Measurements from ENCODE around the gene SYDE1. TPM values are rescaled to one million over a fixed set of nuclear protein-coding genes. Genes with fewer than 3 reads are reported as not detected.

Gene SYDE1
- polyA plus RNA-seq, 1 donor from 2014 or later, result not detected

GRCh38 chr19:15126131-15126910, 19.1 kb downstream of the SYDE1 start:
- peak overlapping the region; percentile 53 for H3K27ac ChIP-seq (ENCODE audit: low read length)
- peak overlapping the region; percentile 98 for H3K4me3 ChIP-seq (ENCODE audit: low read length)
- H3K4me2 ChIP-seq (ENCODE audit: low read length), result peak overlapping the region; percentile 64
- peak overlapping the region; percentile 17 for H3K9ac ChIP-seq (ENCODE audit: low read length)
- no peaks in the 10 kb centered on the region for H3K9me3 ChIP-seq (ENCODE audit: low read length)
- peaks cover 4% of the 10 kb centered on the region for H3K79me2 ChIP-seq (replicated peaks; ENCODE audit: insufficient read depth, low read length)
- H3K27me3 ChIP-seq (ENCODE audit: insufficient read depth, low read depth, low read length), result no peaks in the 10 kb centered on the region
- H2AFZ ChIP-seq (ENCODE audit: low read depth, low read length), result peak overlapping the region; percentile 48
- TF ChIP-seq EZH2 (IDR thresholded peaks at IDR 0.05; ENCODE audit: borderline replicate concordance, insufficient read depth, low read length, poor library complexity, severe bottlenecking) (no peak), RAD21 (conservative IDR thresholded peaks at IDR 0.05) (no peak), CTCF (IDR thresholded peaks at IDR 0.05; ENCODE audit: poor library complexity, severe bottlenecking) (no peak), EP300 (conservative IDR thresholded peaks at IDR 0.05; ENCODE audit: poor library complexity, severe bottlenecking) (no peak)
- H3K9me2 ChIP-seq (ENCODE audit: insufficient read depth, low read length), result no peaks in the 10 kb centered on the region
- no peaks in the 10 kb centered on the region for H3F3A ChIP-seq (ENCODE audit: insufficient read depth, low read length, poor library complexity, severe bottlenecking)
- no peaks in the 10 kb centered on the region for H3K36me3 ChIP-seq (ENCODE audit: insufficient read depth, low read length)
- no peaks in the 10 kb centered on the region for H4K20me1 ChIP-seq (ENCODE audit: insufficient read depth)

GRCh38 chr19:15128162-15128770, 21.1 kb downstream of the SYDE1 start:
- H3K9me3 ChIP-seq (ENCODE audit: low read length), result no peaks in the 10 kb centered on the region
- H2AFZ ChIP-seq (ENCODE audit: low read depth, low read length), result no peak overlapping the region
- H3K79me2 ChIP-seq (replicated peaks; ENCODE audit: insufficient read depth, low read length), result peaks cover 4% of the 10 kb centered on the region
- H3K9me2 ChIP-seq (ENCODE audit: insufficient read depth, low read length), result no peaks in the 10 kb centered on the region
- no peak overlapping the region for H3K27ac ChIP-seq (ENCODE audit: low read length)
- no peaks in the 10 kb centered on the region for H4K20me1 ChIP-seq (ENCODE audit: insufficient read depth)
- H3K4me2 ChIP-seq (ENCODE audit: low read length), result no peak overlapping the region
- no peak overlapping the region for H3K9ac ChIP-seq (ENCODE audit: low read length)
- no peaks in the 10 kb centered on the region for H3F3A ChIP-seq (ENCODE audit: insufficient read depth, low read length, poor library complexity, severe bottlenecking)
- H3K4me3 ChIP-seq (ENCODE audit: low read length), result no peak overlapping the region
- H3K36me3 ChIP-seq (ENCODE audit: insufficient read depth, low read length), result no peaks in the 10 kb centered on the region
- TF ChIP-seq MXI1 (conservative IDR thresholded peaks at IDR 0.05; ENCODE audit: poor library complexity, severe bottlenecking) (no peak), EP300 (conservative IDR thresholded peaks at IDR 0.05; ENCODE audit: poor library complexity, severe bottlenecking) (no peak), EZH2 (IDR thresholded peaks at IDR 0.05; ENCODE audit: borderline replicate concordance, insufficient read depth, low read length, poor library complexity, severe bottlenecking) (no peak), REST (IDR thresholded peaks at IDR 0.05; ENCODE audit: borderline replicate concordance) (no peak), POLR2AphosphoS5 (IDR thresholded peaks at IDR 0.05) (no peak), CTCF (IDR thresholded peaks at IDR 0.05; ENCODE audit: poor library complexity, severe bottlenecking) (no peak), SMC3 (conservative IDR thresholded peaks at IDR 0.05; ENCODE audit: poor library complexity) (no peak), TAF1 (IDR thresholded peaks at IDR 0.05; ENCODE audit: low read depth) (no peak), RAD21 (conservative IDR thresholded peaks at IDR 0.05) (no peak)
- no peaks in the 10 kb centered on the region for H3K27me3 ChIP-seq (ENCODE audit: insufficient read depth, low read depth, low read length)

Data from neural cell (in vitro differentiated cells).